HUES6 (cell line): ENCODE data around the gene LCE2B.
"Not testable (repeated sequence)": the region's sequence is repeated elsewhere in the genome, so short reads cannot be mapped to it uniquely, and the experiment has no call there.

ENCODE experiments used
- H3K27ac ChIP-seq: 2 replicates; pipeline ENCODE4 v1.7.0; 2013; ENCODE audit warnings: low read depth, mild to moderate bottlenecking, low read length, inconsistent platforms
- H3K27me3 ChIP-seq: 2 replicates; pipeline ENCODE4 v1.6.1; 2013; ENCODE audit warnings: low read length; ENCODE audit not compliant: control insufficient read depth, insufficient read depth
- H3K36me3 ChIP-seq: 2 replicates; pipeline ENCODE4 v1.6.1; 2013; ENCODE audit warnings: low read length; ENCODE audit not compliant: control insufficient read depth, insufficient read depth
- H3K4me1 ChIP-seq: 2 replicates; pipeline ENCODE4 v1.6.1; 2013; ENCODE audit warnings: low read length; ENCODE audit not compliant: control insufficient read depth, insufficient read depth
- H3K4me3 ChIP-seq: 2 replicates; pipeline ENCODE4 v1.5.1; 2013; ENCODE audit warnings: low read depth, low read length
- H3K9ac ChIP-seq: one replicate; pipeline ENCODE4 v1.6.1; 2013; ENCODE audit warnings: mild to moderate bottlenecking, low read length
- H3K9me3 ChIP-seq: 2 replicates; pipeline ENCODE4 v1.6.1; 2013; ENCODE audit warnings: low read depth, low read length; ENCODE audit not compliant: control insufficient read depth, insufficient read depth

Gene LCE2B

GRCh38 chr1:152667648-152668047 is 18.3 kb upstream of the LCE2B start:
- H3K9me3 ChIP-seq: peaks cover 28% of the 10 kb centered on the region; the same call in 1 of the 2 replicates
- peaks cover 15% of the 10 kb centered on the region; the same call in 1 of the 2 replicates for H3K27me3 ChIP-seq
- H3K27ac ChIP-seq: no peak overlapping the region
- H3K4me1 ChIP-seq: no peaks in the 10 kb centered on the region
- no peak overlapping the region for H3K4me3 ChIP-seq
- no peak overlapping the region for H3K9ac ChIP-seq
- no peaks in the 10 kb centered on the region for H3K36me3 ChIP-seq

DNA sequence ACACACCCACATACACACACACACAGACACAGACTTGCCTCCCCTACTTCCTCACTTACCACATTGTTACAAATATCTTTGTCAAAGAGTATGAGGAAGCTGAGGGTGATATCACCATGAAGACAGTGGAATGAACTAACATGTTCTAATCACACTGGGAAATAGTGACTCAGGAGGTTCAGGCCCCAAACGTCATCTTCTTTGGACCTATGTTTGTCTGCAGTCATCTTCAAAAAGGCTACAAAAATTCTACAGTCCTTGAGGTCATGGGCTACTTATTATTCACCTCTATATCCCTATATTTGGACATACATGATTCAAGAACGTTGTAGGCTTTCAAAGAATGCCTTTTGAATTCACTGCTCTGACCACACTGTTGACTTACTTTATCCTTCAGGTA is 12.9 kb upstream of the LCE2B start:
- no peaks in the 10 kb centered on the region for H3K36me3 ChIP-seq
- no peak overlapping the region for H3K27ac ChIP-seq
- H3K4me3 ChIP-seq: no peak overlapping the region
- no peaks in the 10 kb centered on the region for H3K4me1 ChIP-seq
- peaks cover 9% of the 10 kb centered on the region; the same call in 1 of the 2 replicates for H3K27me3 ChIP-seq
- peaks cover 11% of the 10 kb centered on the region; the same call in 1 of the 2 replicates for H3K9me3 ChIP-seq
- H3K9ac ChIP-seq: no peak overlapping the region

DNA sequence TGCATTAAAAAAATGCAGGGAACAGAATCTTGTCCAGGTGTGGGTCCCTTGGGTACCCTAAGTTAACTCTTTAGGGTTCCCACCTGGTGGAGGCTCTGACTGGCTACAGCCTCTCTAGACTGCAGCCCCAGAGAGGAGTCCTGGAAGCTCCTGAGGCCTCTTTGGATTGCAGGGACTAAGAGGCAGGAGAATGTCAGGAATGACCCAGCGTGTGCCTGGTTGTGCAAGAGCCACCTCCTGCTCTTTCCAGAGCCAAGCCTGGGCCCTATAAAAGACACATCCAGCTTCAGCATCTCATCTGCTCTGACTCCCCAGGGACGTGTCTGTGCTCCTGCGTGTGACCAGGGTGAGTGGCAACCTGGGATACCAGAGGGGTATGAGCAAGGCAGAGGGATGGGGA is 10.9 kb upstream of the LCE2B start, which contains the start of gene LCE2C:
Gene LCE2C, plus strand, starts transcription at position 297 of the 400 bp plus-strand sequence. CDS start 737 bp downstream, outside the sequence.
- not testable (repeated sequence) for H3K36me3 ChIP-seq, H3K27ac ChIP-seq, H3K4me1 ChIP-seq, H3K4me3 ChIP-seq, H3K9ac ChIP-seq
- Histone ChIP-seq H3K9me3 (peaks cover 22% of the 10 kb centered on the region; the same call in 1 of the 2 replicates), H3K27me3 (peaks cover 22% of the 10 kb centered on the region; the same call in 1 of the 2 replicates)

DNA sequence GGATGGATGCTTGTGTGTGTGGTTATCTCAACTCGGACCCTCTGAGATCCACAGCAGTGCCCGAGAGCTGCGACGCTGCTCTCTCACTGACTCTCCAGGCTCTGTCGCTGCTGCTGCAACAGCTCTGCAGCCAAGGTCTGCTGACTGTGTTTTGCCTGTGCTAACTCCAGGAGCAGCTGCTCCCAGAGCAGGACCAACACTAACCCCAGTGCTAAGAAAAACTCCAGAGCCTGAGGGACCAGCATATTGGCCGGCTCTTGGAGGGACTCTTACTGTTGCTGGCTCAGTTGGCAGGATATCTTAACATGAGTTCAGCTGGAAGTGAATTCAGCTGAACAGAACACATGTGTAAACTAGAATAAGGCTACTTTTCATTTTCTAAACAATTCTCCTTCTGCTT is 6.5 kb upstream of the LCE2B start:
- H3K36me3 ChIP-seq: no peaks in the 10 kb centered on the region
- H3K27me3 ChIP-seq: peaks cover 22% of the 10 kb centered on the region; the same call in 1 of the 2 replicates
- no peak overlapping the region for H3K27ac ChIP-seq
- peaks cover 19% of the 10 kb centered on the region; the same call in 1 of the 2 replicates for H3K9me3 ChIP-seq
- no peak overlapping the region for H3K4me3 ChIP-seq
- no peak overlapping the region for H3K9ac ChIP-seq
- no peaks in the 10 kb centered on the region for H3K4me1 ChIP-seq

- H3K9me3 ChIP-seq: peaks cover 20% of the 10 kb centered on the region; the same call in 1 of the 2 replicates
- no peaks in the 10 kb centered on the region for H3K36me3 ChIP-seq
- H3K9ac ChIP-seq: no peak overlapping the region
- H3K27me3 ChIP-seq: peaks cover 21% of the 10 kb centered on the region; the same call in 1 of the 2 replicates
- no peak overlapping the region for H3K4me3 ChIP-seq
- no peaks in the 10 kb centered on the region for H3K4me1 ChIP-seq
- H3K27ac ChIP-seq: no peak overlapping the region
Observed at GRCh38 chr1:152681616-152682015, 4.3 kb upstream of the LCE2B start.

- H3K9me3 ChIP-seq: peaks cover 24% of the 10 kb centered on the region; the same call in 1 of the 2 replicates
- no peaks in the 10 kb centered on the region for H3K36me3 ChIP-seq
- H3K4me3 ChIP-seq: no peak overlapping the region
- no peak overlapping the region for H3K27ac ChIP-seq
- peaks cover 16% of the 10 kb centered on the region; the same call in 1 of the 2 replicates for H3K27me3 ChIP-seq
- no peaks in the 10 kb centered on the region for H3K4me1 ChIP-seq
- no peak overlapping the region for H3K9ac ChIP-seq
Observed at GRCh38 chr1:152683846-152684245, 2.1 kb upstream of the LCE2B start.

DNA sequence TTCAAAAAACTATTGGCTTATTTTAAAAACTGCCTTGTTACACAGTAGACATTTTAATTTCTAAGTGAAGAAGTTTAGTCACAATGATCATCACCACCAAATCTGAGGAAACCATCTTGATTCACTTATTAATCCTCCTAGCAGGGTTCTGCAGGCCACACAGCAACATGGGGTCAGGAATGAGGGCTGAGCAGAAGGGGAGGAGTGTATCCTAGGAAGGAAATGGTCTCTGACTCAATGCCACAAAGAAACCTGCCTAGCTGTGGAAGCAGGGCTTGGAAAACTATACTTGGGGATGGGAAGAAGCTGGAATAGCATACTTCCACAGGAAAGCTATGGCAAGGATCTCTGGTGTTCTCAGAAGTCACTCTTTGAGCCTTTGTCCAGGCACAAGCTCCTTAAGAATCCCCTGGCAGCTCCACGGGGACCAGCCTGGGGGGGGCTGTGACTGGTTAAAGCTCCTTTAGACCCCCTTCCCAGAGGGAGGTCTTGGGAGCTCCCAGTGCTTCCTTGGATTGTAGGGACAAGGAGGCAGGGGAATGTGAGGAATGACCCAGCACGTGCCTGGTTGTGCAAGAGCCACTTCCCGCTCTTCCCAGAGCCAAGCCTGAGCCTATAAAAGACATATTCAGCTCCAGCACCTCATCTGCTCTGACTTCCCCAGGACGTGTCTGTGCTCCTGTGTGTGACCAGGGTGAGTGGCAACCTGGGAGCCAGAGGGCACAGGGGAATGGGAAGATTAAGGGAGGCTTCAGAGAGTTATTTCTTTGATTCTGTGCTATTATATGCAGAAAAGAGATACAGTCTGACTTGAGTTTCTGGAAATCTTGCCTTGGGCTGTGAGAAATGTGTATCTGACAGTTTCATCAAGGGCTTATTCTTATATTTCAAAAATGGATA is 12.0 kb downstream of the LCE2B start, which contains the start of gene LCE2A:
Gene LCE2A, plus strand, starts transcription at position 645 of the 900 bp plus-strand sequence. CDS start 557 bp downstream, outside the sequence.
- Histone ChIP-seq H3K9ac (no peak within 1 kb of the TSS), H3K4me3 (no peak within 1 kb of the TSS), H3K36me3 (no peaks in the 10 kb centered on the region), H3K27me3 (peaks cover 7% of the 10 kb centered on the region; the same call in 1 of the 2 replicates), H3K9me3 (peaks cover 16% of the 10 kb centered on the region; the same call in 1 of the 2 replicates), H3K4me1 (no peaks in the 10 kb centered on the region), H3K27ac (no peak within 1 kb of the TSS)

DNA sequence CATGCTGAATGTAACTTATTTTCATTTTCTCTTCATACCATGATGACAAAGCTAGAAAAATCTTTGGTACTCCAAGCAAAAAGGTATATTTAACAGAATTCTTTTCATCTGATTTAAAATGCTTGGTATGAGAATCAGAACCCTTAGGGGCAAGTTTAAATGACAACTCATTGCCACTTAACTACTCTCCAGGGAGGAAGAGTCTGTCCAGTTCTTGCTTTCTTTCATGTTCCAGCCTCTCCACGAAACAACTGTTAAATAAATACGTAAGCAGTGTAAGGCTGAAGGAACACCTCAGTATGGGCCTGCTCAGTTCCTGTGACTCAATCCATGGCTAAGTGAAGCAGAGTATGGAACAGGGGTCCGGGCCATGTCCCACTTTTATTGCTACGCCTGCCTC is 13.8 kb downstream of the LCE2B start:
- Histone ChIP-seq H3K9me3 (peaks cover 16% of the 10 kb centered on the region; the same call in 1 of the 2 replicates), H3K27ac (no peak overlapping the region), H3K4me1 (no peaks in the 10 kb centered on the region), H3K36me3 (no peaks in the 10 kb centered on the region), H3K27me3 (peaks cover 7% of the 10 kb centered on the region; the same call in 1 of the 2 replicates), H3K9ac (no peak overlapping the region), H3K4me3 (no peak overlapping the region)

DNA sequence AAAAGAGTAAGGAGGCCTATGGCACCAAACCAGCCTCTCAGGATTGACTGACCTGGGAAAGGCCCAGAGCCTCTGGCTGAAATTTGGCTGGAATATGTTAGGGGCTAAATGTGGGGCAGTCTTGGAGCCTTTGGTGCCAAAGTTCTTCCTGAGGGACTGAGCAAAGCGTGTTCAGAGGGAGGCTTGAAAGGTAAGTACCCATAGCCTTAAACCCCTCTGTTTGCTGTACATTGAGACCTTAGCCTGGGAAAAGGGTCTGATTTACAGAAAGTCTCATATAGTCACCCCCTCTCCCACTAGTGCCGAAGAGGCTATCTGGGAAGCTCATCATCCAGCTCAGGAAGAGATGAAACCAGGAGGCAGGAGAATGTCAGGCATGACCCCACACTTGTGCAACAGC is 21.9 kb downstream of the LCE2B start, which contains the start of gene LCE4A:
Gene LCE4A, plus strand, starts transcription at position 301 of the 400 bp plus-strand sequence. CDS start 916 bp downstream, outside the sequence.
- no peak within 1 kb of the TSS for H3K27ac ChIP-seq
- H3K4me1 ChIP-seq: no peaks in the 10 kb centered on the region
- H3K4me3 ChIP-seq: no peak within 1 kb of the TSS
- H3K27me3 ChIP-seq: no peaks in the 10 kb centered on the region; the same call in 1 of the 2 replicates
- no peaks in the 10 kb centered on the region for H3K36me3 ChIP-seq
- peaks cover 16% of the 10 kb centered on the region; the same call in 1 of the 2 replicates for H3K9me3 ChIP-seq
- no peak within 1 kb of the TSS for H3K9ac ChIP-seq

DNA sequence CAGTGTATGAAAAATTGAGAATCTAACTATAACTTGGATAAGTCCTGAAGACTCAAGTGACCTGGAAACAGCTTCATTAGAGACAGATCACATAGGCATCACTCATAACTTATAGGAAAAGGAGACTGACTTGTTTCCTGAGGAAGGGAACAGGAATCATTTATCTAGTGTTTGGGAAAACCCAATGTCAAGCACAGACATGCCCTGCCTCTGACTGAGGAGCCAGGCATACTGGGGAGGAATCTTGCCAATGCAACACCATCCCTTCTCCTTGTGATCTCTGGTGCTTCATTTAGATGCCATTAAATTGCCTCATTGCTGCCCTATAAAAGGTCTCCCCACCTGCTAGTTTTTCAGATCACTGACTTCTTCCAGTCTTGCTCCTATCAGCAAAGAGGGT is 32.3 kb downstream of the LCE2B start:
- peaks cover 13% of the 10 kb centered on the region; the same call in 1 of the 2 replicates for H3K27me3 ChIP-seq
- H3K4me1 ChIP-seq: no peaks in the 10 kb centered on the region
- no peak overlapping the region for H3K27ac ChIP-seq
- no peak overlapping the region for H3K4me3 ChIP-seq
- H3K36me3 ChIP-seq: no peaks in the 10 kb centered on the region
- no peak overlapping the region for H3K9ac ChIP-seq
- peaks cover 49% of the 10 kb centered on the region; the same call in 1 of the 2 replicates for H3K9me3 ChIP-seq

GRCh38 chr1:152725261-152725660 is 39.3 kb downstream of the LCE2B start:
- H3K9ac ChIP-seq: no peak overlapping the region
- H3K27me3 ChIP-seq: peaks cover 3% of the 10 kb centered on the region; the same call in 1 of the 2 replicates
- no peak overlapping the region for H3K27ac ChIP-seq
- H3K9me3 ChIP-seq: peaks cover 9% of the 10 kb centered on the region; the same call in 1 of the 2 replicates
- H3K36me3 ChIP-seq: no peaks in the 10 kb centered on the region
- no peak overlapping the region for H3K4me3 ChIP-seq
- H3K4me1 ChIP-seq: no peaks in the 10 kb centered on the region
